NCI-H774 (cell line): ENCODE data around the gene SUPT6H.
A peak's percentile ranks its signal among the peaks of the same experiment; 100 is the strongest.
"Not testable (repeated sequence)": the region's sequence is repeated elsewhere in the genome, so short reads cannot be mapped to it uniquely, and the experiment has no call there.

Source experiments
- DNase-seq: peaks from one replicate; lab custom pipeline; 2025; lab: John Stamatoyannopoulos, UW

SUPT6H gene

GRCh38 chr17:28648698-28649097 lies 13.3 kb upstream of the SUPT6H start:
- no peak for DNase-seq

GRCh38 chr17:28655160-28655559 lies 6.8 kb upstream of the SUPT6H start:
- DNase-seq, result no peak

GRCh38 chr17:28657756-28658155 lies 4.2 kb upstream of the SUPT6H start:
- no peak for DNase-seq

GRCh38 chr17:28658342-28658741 lies 3.7 kb upstream of the SUPT6H start:
- DNase-seq, result not testable (repeated sequence)

GRCh38 chr17:28658766-28659496 lies 3.1 kb upstream of the SUPT6H start:
- DNase-seq, result not testable (repeated sequence)

- not testable (repeated sequence) for DNase-seq
Observed at GRCh38 chr17:28659497-28659881, 2.5 kb upstream of the SUPT6H start.

- no peak for DNase-seq
Observed at GRCh38 chr17:28662527-28662829, 473 bp downstream of the SUPT6H start.

GRCh38 chr17:28663723-28664122 lies 1.7 kb downstream of the SUPT6H start:
- no peak for DNase-seq

- no peak for DNase-seq
Observed at GRCh38 chr17:28665994-28666393, 4.0 kb downstream of the SUPT6H start.

GRCh38 chr17:28667870-28668269 lies 5.9 kb downstream of the SUPT6H start:
- DNase-seq, result no peak

- no peak for DNase-seq
Observed at GRCh38 chr17:28669918-28670317, 7.9 kb downstream of the SUPT6H start.

- DNase-seq, result no peak
Observed at GRCh38 chr17:28675490-28675889, 13.5 kb downstream of the SUPT6H start.

GRCh38 chr17:28675980-28676379 lies 14.0 kb downstream of the SUPT6H start:
- no peak for DNase-seq

- DNase-seq, result no peak
Observed at GRCh38 chr17:28682655-28683054, 20.6 kb downstream of the SUPT6H start.

GRCh38 chr17:28684963-28685362 lies 23.0 kb downstream of the SUPT6H start:
- DNase-seq, result no peak

- no peak for DNase-seq
Observed at GRCh38 chr17:28685366-28685765, 23.4 kb downstream of the SUPT6H start.

- no peak for DNase-seq
Observed at GRCh38 chr17:28686296-28686695, 24.3 kb downstream of the SUPT6H start.

- no peak for DNase-seq
Observed at GRCh38 chr17:28688481-28688880, 26.5 kb downstream of the SUPT6H start.

- no peak for DNase-seq
Observed at GRCh38 chr17:28689011-28689410, 27.0 kb downstream of the SUPT6H start.

- DNase-seq, result no peak
Observed at GRCh38 chr17:28693869-28694268, 31.9 kb downstream of the SUPT6H start.

- DNase-seq, result no peak
Observed at GRCh38 chr17:28698253-28698941, 36.4 kb downstream of the SUPT6H start.

GRCh38 chr17:28700278-28700677 lies 38.3 kb downstream of the SUPT6H start:
- DNase-seq, result no peak

GRCh38 chr17:28700830-28701492 lies 39.0 kb downstream of the SUPT6H start:
- peak; percentile 49 for DNase-seq
